ENCODE measurements around the gene SLC9A9. TPM values are rescaled to one million over a fixed set of nuclear protein-coding genes. Genes with fewer than 3 reads are reported as not detected.
"Not testable (repeated sequence)": the region's sequence is repeated elsewhere in the genome, so short reads cannot be mapped to it uniquely, and the experiment has no call there.

The SLC9A9 gene
- total and polyA plus RNA-seq, 10 of the 15 experiments (the other 5 are each of a cell fraction or from before 2014, with no cell fraction given) = 3.5 to 14.2 (median 9.3) TPM

GRCh38 chr3:143517131-143517530 is 331.1 kb downstream of the SLC9A9 start:
- H3K4me3 ChIP-seq; H3K9me3 ChIP-seq (replicated peaks; ENCODE audit: control insufficient read depth, insufficient read depth, low read length); H3K27ac ChIP-seq (ENCODE audit: control insufficient read depth, insufficient read depth); H2AFZ ChIP-seq (ENCODE audit: control insufficient read depth, low read depth, low read length); POLR2A ChIA-PET; RAD21 ChIA-PET (ENCODE audit: unreplicated experiment); BruUV-seq (replicated peaks); H4K20me1 ChIP-seq (ENCODE audit: control insufficient read depth, insufficient read depth); SMC1A ChIA-PET (ENCODE audit: uncharacterized antibody, unreplicated experiment); FAIRE-seq; H3K4me2 ChIP-seq (ENCODE audit: control insufficient read depth, insufficient read depth); in situ Hi-C loops (cut with MboI); H3K9ac ChIP-seq (ENCODE audit: control insufficient read depth, insufficient read depth, low read length); intact Hi-C loops (cut with micrococcal nuclease; ENCODE audit: unreplicated experiment); H3K79me2 ChIP-seq (ENCODE audit: control insufficient read depth, insufficient read depth, low read length); H3K4me1 ChIP-seq (ENCODE audit: control insufficient read depth, insufficient read depth, low read length); DNase-seq (ENCODE audit: low read depth, low spot score); ATAC-seq; CTCF ChIA-PET; H3K27me3 ChIP-seq (replicated peaks in 1 of 2; ENCODE audit: control insufficient read depth in 2 of 2, insufficient read depth in 2 of 2, low read length in 1 of 2); H3K36me3 ChIP-seq (ENCODE audit: control insufficient read depth in 2 of 2, insufficient read depth in 2 of 2, low read length in 1 of 2): not testable (repeated sequence)
- WGBS (ENCODE audit: insufficient coverage, insufficient replicate concordance, low lambda C conversion rate, missing lambda C conversion rate) = 97% methylated on average over 8 of the region's 8 CpGs

- intact Hi-C loops (cut with micrococcal nuclease; ENCODE audit: unreplicated experiment) (no loop called here), in situ Hi-C loops (cut with MboI) (no loop called here)
- H3K4me2 ChIP-seq (ENCODE audit: control insufficient read depth, insufficient read depth) = no peak overlapping the region
- H3K27me3 ChIP-seq (replicated peaks in 1 of 2; ENCODE audit: control insufficient read depth in 2 of 2, insufficient read depth in 2 of 2, low read length in 1 of 2) = no peaks in the 10 kb centered on the region
- no peaks in the 10 kb centered on the region for H3K36me3 ChIP-seq (ENCODE audit: control insufficient read depth in 2 of 2, insufficient read depth in 2 of 2, low read length in 1 of 2)
- H3K27ac ChIP-seq (ENCODE audit: control insufficient read depth, insufficient read depth) = no peak overlapping the region
- no peaks in the 10 kb centered on the region for H4K20me1 ChIP-seq (ENCODE audit: control insufficient read depth, insufficient read depth)
- no peaks in the 10 kb centered on the region for H3K79me2 ChIP-seq (ENCODE audit: control insufficient read depth, insufficient read depth, low read length)
- ATAC-seq (no peak), DNase-seq (ENCODE audit: low read depth, low spot score) (no peak), FAIRE-seq (peak; percentile 23)
- CTCF ChIA-PET = interaction anchor here (0.8 to 1.2 kb wide), 5 partner anchors 9 to 128 kb away, joined by 3 to 4 read pairs (median 3); no protein-coding TSS in a partner anchor
- no peaks in the 10 kb centered on the region for H3K4me1 ChIP-seq (ENCODE audit: control insufficient read depth, insufficient read depth, low read length)
- no peak overlapping the region for H2AFZ ChIP-seq (ENCODE audit: control insufficient read depth, low read depth, low read length)
- POLR2A ChIA-PET = no interaction called here
- no peak overlapping the region for H3K9ac ChIP-seq (ENCODE audit: control insufficient read depth, insufficient read depth, low read length)
- H3K9me3 ChIP-seq (replicated peaks; ENCODE audit: control insufficient read depth, insufficient read depth, low read length) = no peaks in the 10 kb centered on the region
- SMC1A ChIA-PET (ENCODE audit: uncharacterized antibody, unreplicated experiment) = interaction anchor here (0.8 to 1.7 kb wide), 2 partner anchors 14 to 16 kb away, joined by 3 read pairs; no protein-coding TSS in a partner anchor
- no peak overlapping the region for H3K4me3 ChIP-seq
- 22% methylated on average over 2 of the region's 2 CpGs for WGBS (ENCODE audit: insufficient coverage, insufficient replicate concordance, low lambda C conversion rate, missing lambda C conversion rate)
- no TSS peak for BruUV-seq (replicated peaks)
- RAD21 ChIA-PET (ENCODE audit: unreplicated experiment) = no interaction called here
- no peak for TF ChIP-seq NKRF (conservative IDR thresholded peaks at IDR 0.05)
- TF ChIP-seq MEF2A (IDR thresholded peaks at IDR 0.05; ENCODE audit: insufficient read depth, low read depth, low read length) = 0 out of 2 replicates have a peak, but pooled peaks have one; percentile 9
- no peak for TF ChIP-seq ZBTB33 (IDR thresholded peaks at IDR 0.05)
- TF ChIP-seq JUND (IDR thresholded peaks at IDR 0.05; ENCODE audit: low read depth, low read length) = no peak
- TF ChIP-seq SUPT20H (IDR thresholded peaks at IDR 0.05; ENCODE audit: borderline replicate concordance, control insufficient read depth, low read depth, low read length) = no peak
- no peak for TF ChIP-seq TCF7 (IDR thresholded peaks at IDR 0.05; ENCODE audit: borderline replicate concordance)
- no peak for TF ChIP-seq SMARCA5 (IDR thresholded peaks at IDR 0.05)
- TF ChIP-seq NRF1 (conservative IDR thresholded peaks at IDR 0.05; ENCODE audit: low read depth, low read length) = no peak
- peak in 1 of 3 experiments; percentile 14; a peak in 1 of 6 replicates for TF ChIP-seq CTCF (IDR thresholded peaks at IDR 0.05 in 2 of 3, conservative IDR thresholded peaks at IDR 0.05 in 1 of 3; ENCODE audit: control insufficient read depth in 2 of 3, extremely low read depth in 1 of 3, insufficient read depth in 1 of 3, low read depth in 3 of 3, low read length in 3 of 3)
- no peak for TF ChIP-seq YBX1 (IDR thresholded peaks at IDR 0.05)
- no peak for TF ChIP-seq IRF4 (IDR thresholded peaks at IDR 0.05; ENCODE audit: low read depth, low read length)
- no peak for TF ChIP-seq KLF5 (IDR thresholded peaks at IDR 0.05; ENCODE audit: partially characterized antibody)
Measured at GRCh38 chr3:143514874-143515273, 333.4 kb downstream of the SLC9A9 start.
